Hepatocyte (in vitro differentiated cells): Measurements from ENCODE around the gene SPHKAP. TPM values are rescaled to one million over a fixed set of nuclear protein-coding genes. Genes with fewer than 3 reads are reported as not detected.

Experiments used
- DNase-seq: peaks from one replicate; pipeline ENCODE4 v3.0.0-alpha.2; 2016; ENCODE audit warnings: low spot score
- H2AFZ ChIP-seq: fragments of 200-600 bp; sonication (generic); 2 replicates; pipeline ENCODE4 v1.6.0; 2016; ENCODE audit warnings: antibody characterized with exemption, mild to moderate bottlenecking
- H3K27ac ChIP-seq: fragments of 200-600 bp; sonication (generic); 2 replicates; pipeline ENCODE4 v1.5.1; 2016; ENCODE audit warnings: mild to moderate bottlenecking
- H3K27me3 ChIP-seq: fragments of 200-600 bp; sonication (generic); 2 replicates; pipeline ENCODE4 v1.6.1; 2016
- H3K36me3 ChIP-seq: fragments of 200-600 bp; sonication (generic); replicated peaks from 2 replicates; pipeline ENCODE4 v1.5.1; 2016; ENCODE audit warnings: low read depth; ENCODE audit not compliant: insufficient read depth
- H3K4me1 ChIP-seq: fragments of 200-600 bp; sonication (generic); 2 replicates; pipeline ENCODE4 v1.5.1; 2016; ENCODE audit warnings: mild to moderate bottlenecking, moderate library complexity; ENCODE audit not compliant: insufficient read depth
- H3K4me2 ChIP-seq: fragments of 200-600 bp; sonication (generic); 2 replicates; pipeline ENCODE4 v1.6.0; 2016
- H3K4me3 ChIP-seq: fragments of 200-600 bp; sonication (generic); 2 replicates; pipeline ENCODE4 v1.5.1; 2016; ENCODE audit warnings: mild to moderate bottlenecking
- H3K79me2 ChIP-seq: fragments of 200-600 bp; sonication (generic); 2 replicates; pipeline ENCODE4 v1.6.0; 2017; ENCODE audit warnings: mild to moderate bottlenecking
- H3K9me2 ChIP-seq: fragments of 200-600 bp; sonication (generic); replicated peaks from 2 replicates; pipeline ENCODE4 v1.6.0; 2017; ENCODE audit warnings: mild to moderate bottlenecking; ENCODE audit not compliant: insufficient read depth
- H3K9me3 ChIP-seq: fragments of 200-600 bp; sonication (generic); 2 replicates; pipeline ENCODE4 v1.5.1; 2016; ENCODE audit warnings: low read depth, mild to moderate bottlenecking
- H4K20me1 ChIP-seq: fragments of 200-600 bp; sonication (generic); 2 replicates; pipeline ENCODE4 v1.6.0; 2016; ENCODE audit warnings: mild to moderate bottlenecking; ENCODE audit not compliant: insufficient read depth, poor library complexity, severe bottlenecking
- CTCF ChIP-seq: fragments of 200-600 bp; sonication (generic); IDR thresholded peaks from 2 replicates; pipeline ENCODE4 v1.5.1; 2016; ENCODE audit warnings: antibody characterized with exemption, mild to moderate bottlenecking; ENCODE audit not compliant: poor library complexity
- EZH2 ChIP-seq: fragments of 200-600 bp; sonication (generic); IDR thresholded peaks from 2 replicates; pipeline ENCODE4 v1.6.1; 2016; ENCODE audit warnings: antibody characterized with exemption, mild to moderate bottlenecking, borderline replicate concordance
- EZH2phosphoT487 ChIP-seq: fragments of 200-600 bp; sonication (generic); IDR thresholded peaks from one replicate; pipeline ENCODE4 v1.6.1; 2018; ENCODE audit warnings: antibody characterized with exemption, mild to moderate bottlenecking, low read depth, moderate library complexity; ENCODE audit not compliant: unreplicated experiment, severe bottlenecking
- WGBS: methylation state at CpG from one replicate; pipeline ENCODE4 v1.1.6; 2016; ENCODE audit warnings: low lambda C conversion rate; ENCODE audit errors: missing lambda C conversion rate; 5-methylcytosine and 5-hydroxymethylcytosine counted together
- polyA plus RNA-seq: library from polyadenylated mRNA; unstranded; fragments of >200 nt; fragmentation: Nextera tagmentation; extraction: Ambion mirVana; gene quantifications from 2 replicates; pipeline ENCODE4 v1.2.1, GENCODE V29; 2016
- total RNA-seq: library from RNA; depleted of rRNA; stranded (reverse); fragments of >200 nt; gene quantifications from 2 replicates; pipeline ENCODE4 v1.2.3, GENCODE V29; 2014

Gene SPHKAP
- total and polyA plus RNA-seq, 2 experiments from 2014 or later: 0.33 TPM; not detected in 1

DNA sequence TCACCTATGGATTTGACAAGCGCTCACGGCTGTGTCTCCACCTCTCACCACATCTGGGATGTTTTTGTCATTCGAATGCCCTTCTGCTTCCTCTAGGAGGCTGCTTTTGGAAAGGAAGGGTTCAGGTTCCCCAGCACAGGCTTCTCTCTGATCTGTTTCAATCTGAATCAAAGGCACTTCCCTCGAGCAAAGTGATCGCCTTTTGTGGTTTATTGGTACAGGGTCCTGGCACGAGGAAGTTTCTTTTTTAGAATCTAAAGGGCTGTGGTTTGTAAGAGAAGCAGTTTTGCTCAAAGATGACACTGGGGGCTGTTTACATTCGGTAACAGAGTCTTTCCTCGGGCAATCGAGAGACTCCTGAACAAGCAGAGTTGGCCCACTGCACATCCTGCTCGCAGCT lies 165.1 kb downstream of the SPHKAP start:
- Histone ChIP-seq H3K27ac (no peak overlapping the region), H3K4me1 (no peaks in the 10 kb centered on the region), H3K27me3 (no peaks in the 10 kb centered on the region), H3K79me2 (no peaks in the 10 kb centered on the region), H3K4me3 (no peak overlapping the region), H4K20me1 (no peaks in the 10 kb centered on the region), H3K4me2 (no peak overlapping the region), H3K9me3 (no peaks in the 10 kb centered on the region), H2AFZ (no peak overlapping the region), H3K36me3 (no peaks in the 10 kb centered on the region), H3K9me2 (no peaks in the 10 kb centered on the region)
- WGBS: 63% methylated on average over 10 of the region's 10 CpGs
- DNase-seq: no peak
- TF ChIP-seq EZH2: no peak
- no peak for TF ChIP-seq CTCF
- no peak for TF ChIP-seq EZH2phosphoT487

GRCh38 chr2:228015741-228016140 lies 165.7 kb downstream of the SPHKAP start:
- H3K9me3 ChIP-seq: no peaks in the 10 kb centered on the region
- no peaks in the 10 kb centered on the region for H3K9me2 ChIP-seq
- H3K79me2 ChIP-seq: no peaks in the 10 kb centered on the region
- 88% methylated on average over 1 of the region's 1 CpG for WGBS
- no peak overlapping the region for H3K4me2 ChIP-seq
- no peak for DNase-seq
- H3K4me3 ChIP-seq: no peak overlapping the region
- no peaks in the 10 kb centered on the region for H3K27me3 ChIP-seq
- no peak overlapping the region for H3K27ac ChIP-seq
- no peaks in the 10 kb centered on the region for H3K4me1 ChIP-seq
- H2AFZ ChIP-seq: no peak overlapping the region
- no peaks in the 10 kb centered on the region for H4K20me1 ChIP-seq
- H3K36me3 ChIP-seq: no peaks in the 10 kb centered on the region
- TF ChIP-seq EZH2 (no peak), EZH2phosphoT487 (no peak), CTCF (no peak)

DNA sequence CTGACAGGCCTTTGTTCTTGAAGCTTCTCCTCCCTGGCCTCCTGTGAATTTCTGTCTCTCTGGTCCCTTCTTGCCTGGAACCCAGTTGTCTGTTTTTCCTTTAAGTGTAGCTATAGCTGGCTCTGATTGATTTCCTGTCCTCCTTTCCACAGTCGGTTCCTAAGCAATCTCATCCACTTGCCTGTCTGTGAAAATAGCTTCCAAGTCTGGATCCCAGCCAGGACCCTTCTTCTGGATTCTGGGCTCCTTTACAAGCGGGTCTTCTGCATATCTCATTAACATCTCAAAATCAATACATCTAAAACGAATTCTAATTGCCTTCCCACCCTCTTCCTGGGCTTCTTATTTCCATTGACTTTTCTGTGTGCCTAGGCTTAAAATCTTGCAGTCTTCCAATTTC lies 185.1 kb downstream of the SPHKAP start:
- no peak overlapping the region for H3K4me2 ChIP-seq

More for the DNA sequence above, 185.1 kb downstream of the SPHKAP start:
- TF ChIP-seq EZH2 (no peak), EZH2phosphoT487 (no peak), CTCF (no peak)
- no peaks in the 10 kb centered on the region for H3K36me3 ChIP-seq
- H3K9me2 ChIP-seq: no peaks in the 10 kb centered on the region
- no peaks in the 10 kb centered on the region for H3K4me1 ChIP-seq
- WGBS: 70% methylated on average over 3 of the region's 3 CpGs
- H3K79me2 ChIP-seq: no peaks in the 10 kb centered on the region
- H4K20me1 ChIP-seq: no peaks in the 10 kb centered on the region
- DNase-seq: no peak
- no peaks in the 10 kb centered on the region for H3K27me3 ChIP-seq
- no peak overlapping the region for H3K27ac ChIP-seq
- H3K4me3 ChIP-seq: no peak overlapping the region
- H2AFZ ChIP-seq: no peak overlapping the region
- no peaks in the 10 kb centered on the region for H3K9me3 ChIP-seq
